Measurements from ENCODE around the gene KLF13. TPM values are rescaled to one million over a fixed set of nuclear protein-coding genes. Genes with fewer than 3 reads are reported as not detected.

Gene KLF13
- total and polyA plus RNA-seq, 3 experiments from 2014 or later = 109 to 147 (median 145) TPM

DNA sequence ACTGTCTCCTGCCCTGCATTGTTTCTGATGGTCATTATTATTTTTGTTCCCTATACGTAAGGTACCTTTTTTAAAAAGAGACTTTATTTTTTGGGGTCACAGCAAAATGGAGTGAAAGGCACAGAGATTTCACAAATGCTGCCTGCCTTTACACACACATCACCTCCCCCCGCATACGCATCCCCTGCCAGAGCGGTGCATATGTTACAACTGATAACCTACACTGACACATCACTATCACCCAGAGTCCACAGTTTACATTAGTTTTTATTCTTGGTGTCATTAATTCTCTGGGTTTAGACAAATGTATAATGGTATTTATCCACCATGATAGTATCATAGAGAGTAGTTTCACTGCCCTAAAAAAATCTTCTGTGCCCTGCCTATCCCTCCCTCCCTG, 43.6 kb upstream of the KLF13 start:
- no peak for DNase-seq
- ChIA-PET POLR2A (no interaction called here), CTCF (no interaction called here)
- Histone ChIP-seq H3K36me3 (ENCODE audit: insufficient read depth, low read length) (no peaks in the 10 kb centered on the region), H3K27me3 (ENCODE audit: insufficient read depth, low read length, poor library complexity, severe bottlenecking) (no peaks in the 10 kb centered on the region), H3K9me3 (ENCODE audit: low read length) (no peaks in the 10 kb centered on the region), H3K4me1 (ENCODE audit: insufficient read depth, low read length) (no peaks in the 10 kb centered on the region), H3K4me3 (ENCODE audit: low read length) (no peak overlapping the region), H3K27ac (ENCODE audit: low read depth, low read length) (no peak overlapping the region)
- peaks cover 0 to 10% (median 1%) of the 10 kb centered on the region in 3 donors for H3K4me1 Mint-ChIP-seq
- no peaks in the 10 kb centered on the region for H3K27me3 Mint-ChIP-seq
- H3K9me3 Mint-ChIP-seq = peaks cover 0 to 6% (median 6%) of the 10 kb centered on the region in 5 donors
- H3K4me3 Mint-ChIP-seq = no peak overlapping the region
- no peak overlapping the region for H3K27ac Mint-ChIP-seq
- peaks cover 0 to 12% (median 0%) of the 10 kb centered on the region in 3 donors for H3K36me3 Mint-ChIP-seq

DNA sequence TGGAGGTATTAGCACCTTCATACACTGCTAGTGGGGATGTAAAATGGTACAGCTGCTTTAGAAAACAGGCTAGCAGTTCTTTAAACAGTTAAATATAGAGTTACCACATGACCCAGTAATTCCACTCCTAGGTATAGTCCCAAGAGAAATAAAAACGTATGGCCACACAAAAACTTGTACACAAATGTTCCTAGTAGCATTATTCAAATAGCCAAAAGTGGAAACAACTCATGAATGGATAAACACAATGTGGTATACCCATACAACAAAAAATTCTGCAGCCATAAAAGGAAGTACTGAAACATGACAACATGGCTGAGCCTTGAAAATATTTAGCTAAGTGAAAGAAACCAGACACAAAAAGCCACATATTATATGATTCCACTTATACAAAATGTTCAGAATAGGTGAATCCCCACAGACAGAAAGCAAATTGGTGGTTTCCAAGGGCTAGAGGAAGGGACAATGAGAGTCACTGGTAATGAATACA, 40.8 kb upstream of the KLF13 start:
- DNase-seq = no peak
- no peak overlapping the region for H3K4me3 ChIP-seq (ENCODE audit: low read length)
- H3K27ac ChIP-seq (ENCODE audit: low read depth, low read length) = no peak overlapping the region
- no peaks in the 10 kb centered on the region for H3K4me1 Mint-ChIP-seq
- H3K27me3 ChIP-seq (ENCODE audit: insufficient read depth, low read length, poor library complexity, severe bottlenecking) = no peaks in the 10 kb centered on the region
- H3K4me3 Mint-ChIP-seq = no peak overlapping the region
- H3K27me3 Mint-ChIP-seq = peaks cover 1 to 3% of the 10 kb centered on the region in 2 donors
- H3K36me3 Mint-ChIP-seq = peaks cover 0 to 19% (median 0%) of the 10 kb centered on the region in 3 donors
- ChIA-PET CTCF (no interaction called here), POLR2A (no interaction called here)
- H3K9me3 Mint-ChIP-seq = peaks cover 2 to 15% (median 8%) of the 10 kb centered on the region in 5 donors
- no peaks in the 10 kb centered on the region for H3K36me3 ChIP-seq (ENCODE audit: insufficient read depth, low read length)
- no peaks in the 10 kb centered on the region for H3K4me1 ChIP-seq (ENCODE audit: insufficient read depth, low read length)
- H3K9me3 ChIP-seq (ENCODE audit: low read length) = no peaks in the 10 kb centered on the region
- no peak overlapping the region for H3K27ac Mint-ChIP-seq

DNA sequence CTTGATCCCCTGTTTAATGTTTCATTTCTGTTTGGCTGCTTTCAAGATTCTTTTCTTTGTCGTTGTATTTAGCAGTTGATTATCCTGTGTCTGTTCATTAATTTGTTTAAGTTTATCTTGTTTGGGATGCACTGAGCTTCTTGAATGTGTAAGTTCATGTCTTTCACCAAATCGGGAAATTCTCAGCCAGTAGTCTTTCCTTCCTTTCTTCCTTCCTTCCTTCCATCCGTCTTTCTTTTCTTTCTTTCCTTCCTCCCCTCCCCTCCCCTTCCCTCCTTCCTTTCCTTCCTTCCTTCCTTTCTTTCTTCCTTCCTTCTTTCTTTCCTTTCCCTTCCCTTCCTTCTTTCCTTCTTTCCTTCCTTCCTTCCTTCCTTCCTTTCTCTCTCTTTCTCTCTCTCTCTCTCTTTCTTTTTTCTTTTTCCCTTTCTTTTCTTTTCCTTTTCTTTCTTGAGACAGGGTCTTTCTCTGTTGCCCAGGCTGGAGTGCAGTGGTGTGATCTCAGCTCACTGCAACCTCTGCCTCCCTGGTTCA, 35.5 kb upstream of the KLF13 start:
- Mint-ChIP-seq H3K27me3 (peaks cover 14 to 27% of the 10 kb centered on the region in 2 donors), H3K27ac (peak overlapping the region in 2 of 8 donors; percentile 39 to 55), H3K36me3 (peaks cover 0 to 19% (median 0%) of the 10 kb centered on the region in 3 donors), H3K4me1 (no peaks in the 10 kb centered on the region), H3K9me3 (peaks cover 2 to 15% (median 8%) of the 10 kb centered on the region in 5 donors), H3K4me3 (no peak overlapping the region)
- no peaks in the 10 kb centered on the region for H3K36me3 ChIP-seq (ENCODE audit: insufficient read depth, low read length)
- ChIA-PET POLR2A (no interaction called here), CTCF (no interaction called here)
- H3K4me1 ChIP-seq (ENCODE audit: insufficient read depth, low read length) = no peaks in the 10 kb centered on the region
- H3K9me3 ChIP-seq (ENCODE audit: low read length) = no peaks in the 10 kb centered on the region
- H3K27me3 ChIP-seq (ENCODE audit: insufficient read depth, low read length, poor library complexity, severe bottlenecking) = no peaks in the 10 kb centered on the region
- DNase-seq = no peak
- no peak overlapping the region for H3K4me3 ChIP-seq (ENCODE audit: low read length)
- H3K27ac ChIP-seq (ENCODE audit: low read depth, low read length) = no peak overlapping the region

DNA sequence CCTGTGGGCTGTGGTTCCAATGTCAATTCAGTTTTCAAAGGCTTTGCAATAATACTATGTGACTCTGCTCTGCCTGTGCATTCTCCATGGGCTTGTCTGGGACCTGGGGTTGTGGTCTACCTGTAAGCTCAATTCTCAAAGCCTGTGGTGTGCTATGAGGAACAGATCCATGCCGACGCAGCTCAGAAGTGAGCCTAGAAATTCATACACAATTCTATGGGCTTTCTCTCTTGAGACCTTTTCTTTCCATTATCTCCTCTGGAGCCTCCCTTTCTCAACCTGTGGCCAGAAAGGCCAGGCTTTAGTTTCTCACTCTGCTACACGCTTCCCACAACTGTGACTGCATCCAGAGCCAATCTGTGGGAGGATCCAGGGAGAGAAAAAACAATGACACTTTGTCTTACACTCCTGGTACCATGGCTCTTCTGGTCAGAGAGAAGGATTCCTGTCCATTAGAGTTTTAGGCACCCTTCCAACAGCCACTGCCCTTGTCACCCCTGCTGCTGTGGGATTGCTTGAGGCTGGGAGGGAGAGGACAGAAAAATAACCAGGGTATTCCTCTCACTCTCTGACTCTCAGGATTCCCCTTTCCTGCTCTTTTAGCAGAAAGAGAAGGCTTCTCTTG, 34.1 kb upstream of the KLF13 start:
- H3K9me3 Mint-ChIP-seq = peaks cover under 1 to 14% (median 8%) of the 10 kb centered on the region in 5 donors
- H3K27ac Mint-ChIP-seq = peak overlapping the region in 1 of 8 donors; percentile 29
- peaks cover 20 to 33% of the 10 kb centered on the region in 2 donors for H3K27me3 Mint-ChIP-seq
- Histone ChIP-seq H3K36me3 (ENCODE audit: insufficient read depth, low read length) (no peaks in the 10 kb centered on the region), H3K27me3 (ENCODE audit: insufficient read depth, low read length, poor library complexity, severe bottlenecking) (no peaks in the 10 kb centered on the region), H3K4me3 (ENCODE audit: low read length) (no peak overlapping the region), H3K9me3 (ENCODE audit: low read length) (no peaks in the 10 kb centered on the region), H3K27ac (ENCODE audit: low read depth, low read length) (no peak overlapping the region), H3K4me1 (ENCODE audit: insufficient read depth, low read length) (no peaks in the 10 kb centered on the region)
- ChIA-PET POLR2A (no interaction called here), CTCF (no interaction called here)
- DNase-seq = no peak
- H3K4me1 Mint-ChIP-seq = no peaks in the 10 kb centered on the region
- peaks cover 0 to 11% (median 0%) of the 10 kb centered on the region in 3 donors for H3K36me3 Mint-ChIP-seq
- H3K4me3 Mint-ChIP-seq = no peak overlapping the region

DNA sequence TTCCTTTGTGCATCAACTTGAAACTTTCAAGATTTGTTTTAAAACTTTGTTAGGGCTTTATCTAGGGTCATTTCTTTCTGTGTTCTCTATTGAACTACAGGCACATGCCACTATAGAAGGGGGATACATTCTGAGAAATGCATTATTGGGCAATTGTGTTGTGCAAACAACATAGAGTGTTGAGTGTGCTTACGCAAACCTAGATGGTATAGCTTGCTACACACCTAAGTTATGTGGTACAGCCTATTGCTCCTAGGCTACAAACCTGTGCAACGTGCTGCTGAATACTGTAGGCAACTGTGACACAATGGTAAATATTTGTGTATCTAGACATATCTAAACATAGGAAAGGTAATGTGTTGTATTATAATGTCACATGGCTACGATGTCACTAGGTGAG, 33.0 kb upstream of the KLF13 start:
- peaks cover 0 to 3% (median 0%) of the 10 kb centered on the region in 3 donors for H3K36me3 Mint-ChIP-seq
- H3K4me1 Mint-ChIP-seq = no peaks in the 10 kb centered on the region
- Histone ChIP-seq H3K4me1 (ENCODE audit: insufficient read depth, low read length) (no peaks in the 10 kb centered on the region), H3K36me3 (ENCODE audit: insufficient read depth, low read length) (no peaks in the 10 kb centered on the region), H3K4me3 (ENCODE audit: low read length) (no peak overlapping the region), H3K9me3 (ENCODE audit: low read length) (no peaks in the 10 kb centered on the region), H3K27me3 (ENCODE audit: insufficient read depth, low read length, poor library complexity, severe bottlenecking) (no peaks in the 10 kb centered on the region), H3K27ac (ENCODE audit: low read depth, low read length) (no peak overlapping the region)
- POLR2A ChIA-PET = no interaction called here
- no peak for DNase-seq
- peaks cover 20 to 33% of the 10 kb centered on the region in 2 donors for H3K27me3 Mint-ChIP-seq
- CTCF ChIA-PET = no interaction called here
- H3K4me3 Mint-ChIP-seq = no peak overlapping the region
- H3K27ac Mint-ChIP-seq = no peak overlapping the region
- H3K9me3 Mint-ChIP-seq = peaks cover 0 to 3% (median 2%) of the 10 kb centered on the region in 5 donors

DNA sequence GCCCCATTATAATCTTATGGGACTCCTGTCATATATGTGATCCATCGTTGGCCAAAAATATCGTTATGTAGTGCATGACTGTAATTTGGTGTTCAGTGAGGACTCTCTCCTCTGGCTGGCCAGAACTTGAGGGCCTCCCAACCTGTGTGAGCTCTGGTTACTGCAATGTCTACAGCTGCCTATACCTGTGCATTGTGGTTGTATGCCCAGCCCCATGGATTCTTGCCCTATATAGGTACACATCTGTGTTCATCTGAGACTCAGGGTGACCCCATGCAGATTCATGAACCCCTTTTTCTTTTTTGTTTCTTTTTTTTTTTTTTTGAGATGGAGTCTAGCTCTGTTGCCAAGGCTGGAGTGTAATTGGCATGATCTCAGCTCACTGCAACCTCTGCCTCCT, 32.6 kb upstream of the KLF13 start:
- no peak overlapping the region for H3K4me3 ChIP-seq (ENCODE audit: low read length)
- CTCF ChIA-PET = no interaction called here
- no peaks in the 10 kb centered on the region for H3K9me3 Mint-ChIP-seq

DNA sequence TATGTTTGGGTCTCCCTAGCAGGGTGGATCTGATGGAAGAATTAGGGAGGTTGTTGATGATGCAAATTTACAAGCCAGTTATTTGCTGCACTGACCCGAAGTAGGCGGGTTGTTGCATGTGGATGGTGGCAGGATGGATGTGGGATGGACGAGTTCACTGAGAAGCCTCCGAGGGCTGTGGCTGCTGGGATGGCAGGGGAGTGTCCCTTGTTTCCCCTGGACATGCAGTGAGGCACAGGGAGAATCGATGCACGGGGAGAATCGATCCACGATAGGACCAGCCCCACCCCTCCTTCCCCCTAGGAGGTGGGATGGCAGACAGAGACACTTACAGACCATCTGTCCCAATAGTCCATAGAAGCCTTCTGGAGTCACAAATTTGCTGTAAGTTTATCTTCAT, 31.0 kb upstream of the KLF13 start:
- no peaks in the 10 kb centered on the region for H3K9me3 ChIP-seq (ENCODE audit: low read length)
- CTCF ChIA-PET = interaction anchor here (1.8 kb wide), 1 partner anchor 80 kb away, joined by 6 read pairs; no protein-coding TSS in a partner anchor
- H3K4me1 Mint-ChIP-seq = no peaks in the 10 kb centered on the region
- no peaks in the 10 kb centered on the region for H3K4me1 ChIP-seq (ENCODE audit: insufficient read depth, low read length)
- POLR2A ChIA-PET = no interaction called here
- H3K27ac ChIP-seq (ENCODE audit: low read depth, low read length) = no peak overlapping the region
- no peaks in the 10 kb centered on the region for H3K9me3 Mint-ChIP-seq
- H3K36me3 Mint-ChIP-seq = no peaks in the 10 kb centered on the region
- no peaks in the 10 kb centered on the region for H3K36me3 ChIP-seq (ENCODE audit: insufficient read depth, low read length)
- no peaks in the 10 kb centered on the region for H3K27me3 ChIP-seq (ENCODE audit: insufficient read depth, low read length, poor library complexity, severe bottlenecking)
- peaks cover 18 to 30% of the 10 kb centered on the region in 2 donors for H3K27me3 Mint-ChIP-seq
- H3K4me3 Mint-ChIP-seq = no peak overlapping the region
- DNase-seq = no peak
- H3K4me3 ChIP-seq (ENCODE audit: low read length) = no peak overlapping the region
- no peak overlapping the region for H3K27ac Mint-ChIP-seq

More for the DNA sequence above, 32.6 kb upstream of the KLF13 start:
- Histone ChIP-seq H3K27ac (ENCODE audit: low read depth, low read length) (no peak overlapping the region), H3K9me3 (ENCODE audit: low read length) (no peaks in the 10 kb centered on the region), H3K4me1 (ENCODE audit: insufficient read depth, low read length) (no peaks in the 10 kb centered on the region), H3K36me3 (ENCODE audit: insufficient read depth, low read length) (no peaks in the 10 kb centered on the region), H3K27me3 (ENCODE audit: insufficient read depth, low read length, poor library complexity, severe bottlenecking) (no peaks in the 10 kb centered on the region)
- Mint-ChIP-seq H3K27ac (no peak overlapping the region), H3K4me3 (no peak overlapping the region), H3K4me1 (no peaks in the 10 kb centered on the region), H3K27me3 (peaks cover 20 to 33% of the 10 kb centered on the region in 2 donors), H3K36me3 (no peaks in the 10 kb centered on the region)
- DNase-seq = no peak
- POLR2A ChIA-PET = no interaction called here

DNA sequence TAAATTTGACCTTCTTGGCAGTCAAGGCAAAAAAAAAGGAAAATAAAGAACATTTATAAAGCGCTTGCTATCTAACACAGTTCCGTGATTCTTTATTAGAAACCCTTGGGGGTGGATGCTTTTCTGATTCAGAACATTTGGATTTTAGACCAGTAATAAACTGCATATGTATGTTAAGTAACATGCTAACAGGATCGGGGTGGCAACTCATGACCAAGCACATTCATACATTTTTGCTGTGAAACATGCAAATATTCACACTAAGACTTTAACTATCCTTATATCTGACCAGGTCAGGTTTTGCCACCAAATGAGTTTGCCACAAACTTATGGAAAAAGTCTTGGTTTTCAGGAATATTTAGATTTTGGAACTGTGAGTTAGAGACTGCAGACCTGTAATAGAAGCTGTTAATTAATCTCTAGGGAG, 30.4 kb upstream of the KLF13 start:
- Mint-ChIP-seq H3K4me1 (no peaks in the 10 kb centered on the region), H3K27ac (no peak overlapping the region), H3K27me3 (peaks cover 18 to 28% of the 10 kb centered on the region in 2 donors), H3K9me3 (no peaks in the 10 kb centered on the region), H3K4me3 (no peak overlapping the region), H3K36me3 (no peaks in the 10 kb centered on the region)
- Histone ChIP-seq H3K36me3 (ENCODE audit: insufficient read depth, low read length) (no peaks in the 10 kb centered on the region), H3K27me3 (ENCODE audit: insufficient read depth, low read length, poor library complexity, severe bottlenecking) (no peaks in the 10 kb centered on the region), H3K4me1 (ENCODE audit: insufficient read depth, low read length) (no peaks in the 10 kb centered on the region), H3K4me3 (ENCODE audit: low read length) (no peak overlapping the region), H3K27ac (ENCODE audit: low read depth, low read length) (no peak overlapping the region), H3K9me3 (ENCODE audit: low read length) (no peaks in the 10 kb centered on the region)
- CTCF ChIA-PET = interaction anchor here (1.8 kb wide), 1 partner anchor 81 kb away, joined by 6 read pairs; no protein-coding TSS in a partner anchor
- POLR2A ChIA-PET = no interaction called here
- DNase-seq = no peak
